ENCODE measurements around the gene POLD2.

Gene POLD2

DNA sequence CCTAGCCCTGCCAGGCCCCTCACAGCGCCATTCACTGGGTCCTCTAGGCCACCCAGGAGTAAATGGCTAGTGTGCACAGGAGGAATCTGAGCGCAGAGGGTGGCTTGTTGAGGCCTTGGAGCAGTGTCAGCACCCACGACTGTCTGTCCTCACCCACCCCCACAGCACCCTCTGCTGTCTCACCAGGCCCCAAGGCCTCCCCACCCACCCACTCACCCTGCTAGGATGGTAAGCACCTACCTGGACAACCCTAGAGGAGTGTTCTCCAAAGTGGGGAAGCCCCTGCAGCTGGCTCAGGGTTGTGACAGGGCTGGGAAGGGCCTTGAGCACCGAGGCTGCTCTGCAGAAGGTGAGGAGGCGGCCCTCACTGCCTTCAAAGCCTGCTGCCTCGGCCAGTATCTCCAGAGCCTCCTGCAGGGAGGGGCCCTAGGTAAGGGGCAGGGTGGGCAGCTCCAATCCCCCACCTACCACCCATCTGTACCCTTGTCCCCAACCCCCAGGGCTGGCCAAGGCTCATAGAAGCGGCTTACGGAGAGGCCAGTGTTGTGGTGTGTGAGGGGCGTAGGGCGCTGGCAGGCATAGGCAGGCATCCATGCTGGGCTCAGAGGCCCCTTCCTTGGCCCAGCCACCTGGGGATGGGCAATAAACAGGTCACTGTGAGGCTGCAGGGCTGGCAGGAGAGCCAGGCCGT lies 43.9 kb downstream of the POLD2 start:
- DNase-seq = no peak

DNA sequence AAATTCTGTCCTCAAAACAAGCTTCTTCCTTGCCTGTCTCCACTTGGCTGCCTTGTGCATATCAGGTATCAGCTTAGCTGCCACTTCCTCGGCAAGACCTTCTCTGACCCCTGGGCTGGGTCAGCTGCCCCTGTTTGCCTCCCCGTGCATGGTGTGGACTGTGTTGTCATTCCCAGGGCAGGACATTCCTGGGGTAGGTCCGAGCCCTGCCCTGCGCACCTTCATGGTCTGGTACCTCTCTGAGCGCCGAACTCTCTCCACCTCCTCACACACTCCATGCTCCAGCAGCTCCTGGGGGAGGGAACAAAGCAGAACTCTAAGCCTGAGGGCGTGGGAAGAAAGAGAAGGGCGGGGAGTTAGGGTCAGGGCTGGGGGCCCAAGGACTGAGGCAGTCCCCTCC lies 44.8 kb downstream of the POLD2 start:
- DNase-seq = no peak

DNA sequence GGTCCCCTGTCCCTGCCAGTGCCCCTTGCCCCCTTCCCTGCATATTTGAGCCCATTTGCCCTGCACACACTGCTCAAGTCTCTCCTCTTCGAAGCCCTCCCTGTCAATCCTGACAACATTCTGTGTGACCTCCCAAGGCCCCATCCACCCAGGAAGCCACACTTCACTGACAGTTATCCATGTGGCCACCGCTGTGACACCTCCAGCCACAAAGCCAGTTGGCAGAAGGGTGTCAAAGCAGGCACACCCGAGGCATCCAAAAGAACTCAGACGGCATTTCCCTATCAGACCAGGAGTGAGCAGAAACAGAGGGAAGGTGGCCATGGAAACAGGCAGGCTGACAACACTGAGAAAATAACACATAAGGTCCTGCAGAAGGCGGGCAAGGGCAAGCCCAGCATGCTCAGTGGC lies 45.7 kb downstream of the POLD2 start:
- no peak for DNase-seq

DNA sequence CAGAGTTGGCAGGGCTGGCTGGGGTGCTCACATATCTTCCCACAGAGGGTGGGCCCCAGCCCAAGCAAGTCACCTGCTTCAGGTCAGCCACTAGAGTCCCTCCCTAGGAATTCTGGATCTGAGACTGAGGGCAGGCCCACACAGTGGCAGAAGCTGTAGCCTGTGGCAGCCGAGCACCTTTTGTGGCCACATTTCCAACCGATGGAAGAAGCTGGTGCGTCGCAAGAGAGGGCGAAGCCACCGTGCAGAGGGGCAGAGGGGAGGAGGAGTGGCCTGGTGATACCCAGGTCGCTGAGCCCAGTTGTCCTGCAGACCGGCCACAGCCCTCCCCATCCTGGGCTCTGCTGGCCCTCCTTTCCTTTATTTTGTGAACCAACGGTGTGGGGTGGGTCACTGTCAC lies 46.3 kb downstream of the POLD2 start:
- no peak for DNase-seq

DNA sequence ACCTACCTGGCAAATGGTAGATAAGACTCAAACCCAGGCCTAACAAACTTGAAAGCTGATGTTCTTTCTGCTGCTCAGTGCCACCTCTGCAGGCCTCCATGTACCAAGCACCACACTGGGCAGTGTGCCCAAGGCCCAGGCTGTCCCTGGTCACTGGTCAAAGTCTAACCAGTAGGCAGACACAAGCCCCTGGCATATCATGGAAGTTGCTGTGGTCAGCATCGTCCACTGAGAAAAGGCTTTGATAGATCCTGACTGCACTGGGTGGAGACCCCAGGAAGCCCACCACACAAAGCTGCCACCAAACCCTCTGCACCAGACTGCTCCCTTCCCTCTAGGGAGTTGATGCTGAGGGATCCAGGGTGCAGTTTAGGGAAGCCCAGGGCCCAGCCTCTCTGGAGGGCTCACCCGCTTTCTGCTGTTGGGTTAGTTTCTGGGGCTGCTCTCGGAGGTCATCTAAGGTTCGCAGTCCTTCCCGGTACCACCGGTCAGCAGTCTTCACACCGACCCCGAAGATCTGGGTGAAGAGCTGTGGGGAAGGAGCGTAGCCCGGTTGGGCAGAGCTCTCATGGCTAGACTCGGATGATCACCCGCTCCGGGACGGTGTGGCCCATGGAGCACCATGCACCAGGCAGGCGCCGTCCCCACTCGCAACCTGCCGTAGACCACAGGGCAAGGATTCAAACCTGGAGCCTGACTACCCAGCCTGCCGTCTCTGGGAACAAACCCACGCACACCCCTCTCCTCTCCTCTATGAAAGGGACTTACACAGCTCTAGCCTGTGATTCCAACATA lies 47.0 kb downstream of the POLD2 start:
- no peak for DNase-seq

DNA sequence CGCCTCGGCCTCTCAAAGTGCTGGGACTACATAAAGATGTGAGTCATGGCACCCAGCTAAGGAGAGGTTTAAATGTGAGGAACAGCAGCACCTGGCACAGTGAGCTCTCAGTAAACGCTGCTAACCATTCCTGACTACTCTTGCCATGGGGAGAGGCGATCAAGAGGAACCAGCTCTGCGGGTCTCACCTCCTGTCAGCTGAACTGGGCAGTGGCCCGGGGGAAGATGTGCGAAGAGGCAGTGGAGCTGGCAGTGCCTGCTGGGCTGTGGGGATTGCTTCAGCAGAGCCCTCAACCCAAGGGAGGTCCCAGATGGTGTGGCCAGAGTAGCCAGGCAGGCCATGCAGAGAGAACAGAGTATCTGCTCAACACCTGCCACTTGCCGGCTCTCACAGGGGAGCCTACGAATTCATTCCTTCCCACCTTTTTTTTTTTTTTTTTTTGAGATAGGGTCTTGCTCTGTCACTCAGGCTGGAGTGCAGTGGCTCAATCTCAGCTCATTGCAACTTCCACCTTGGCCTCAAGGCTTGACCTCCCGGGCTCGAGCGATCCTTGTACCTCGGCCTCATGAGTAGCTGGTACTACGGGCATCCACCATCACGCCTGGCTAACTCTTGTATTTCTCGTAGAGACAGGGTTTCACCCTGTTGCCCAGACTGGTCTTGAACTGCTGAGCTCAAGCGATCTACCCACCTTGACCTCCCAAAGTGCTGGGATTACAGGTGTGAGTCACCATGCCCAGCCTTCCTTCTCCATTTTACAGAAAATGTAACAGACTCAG lies 47.9 kb downstream of the POLD2 start:
- DNase-seq = no peak

DNA sequence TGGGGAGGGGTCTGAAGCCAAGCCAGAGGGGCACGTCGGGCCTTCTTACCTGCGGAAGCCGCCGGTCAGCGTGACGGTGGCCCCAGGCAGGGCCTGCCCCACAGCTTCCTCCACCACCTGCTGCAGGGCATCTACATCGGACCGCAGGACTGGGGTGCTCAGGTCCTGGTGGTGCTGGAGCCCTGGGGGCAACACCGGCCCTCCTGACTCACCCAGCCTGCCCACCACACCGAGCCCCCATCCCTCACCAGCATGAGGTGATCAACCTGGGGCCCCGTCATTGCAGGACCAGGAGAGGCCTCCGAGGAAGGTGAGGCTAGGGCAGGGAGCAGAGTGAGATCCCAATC lies 49.0 kb downstream of the POLD2 start:
- DNase-seq = no peak

DNA sequence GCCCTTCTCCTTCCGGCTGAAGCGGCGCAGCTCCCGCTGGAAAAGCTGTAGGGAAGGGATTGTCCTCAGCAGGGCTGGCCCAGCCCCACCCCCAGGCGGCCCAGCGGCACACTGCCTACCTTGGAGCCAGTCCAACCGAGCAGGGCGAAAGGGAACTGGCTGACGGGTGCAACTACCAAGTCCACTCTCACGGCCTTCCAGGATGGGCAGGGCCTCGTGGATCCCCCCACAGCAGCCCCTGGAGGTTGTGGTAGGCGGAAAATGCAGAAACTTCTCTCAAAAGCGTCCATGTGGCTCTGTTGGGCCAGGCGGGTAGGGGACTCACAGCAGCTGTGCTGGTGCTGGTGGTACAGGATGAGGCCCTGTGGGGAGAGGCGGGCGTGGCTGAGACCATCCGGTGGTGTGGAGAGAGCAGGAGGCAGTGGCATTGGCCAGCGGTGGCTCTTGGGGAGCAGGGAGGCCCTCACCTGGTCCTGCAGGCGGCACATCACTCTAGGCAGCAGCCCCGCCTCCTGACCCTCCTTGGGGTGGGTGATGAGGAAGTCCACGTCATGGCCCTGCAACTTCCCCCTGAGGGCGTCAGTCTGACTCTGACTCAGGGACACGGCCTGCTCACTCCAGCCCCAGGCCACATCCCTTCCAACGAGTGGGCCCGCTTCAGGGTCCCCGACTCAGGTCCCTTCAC lies 49.5 kb downstream of the POLD2 start:
- DNase-seq = no peak

DNA sequence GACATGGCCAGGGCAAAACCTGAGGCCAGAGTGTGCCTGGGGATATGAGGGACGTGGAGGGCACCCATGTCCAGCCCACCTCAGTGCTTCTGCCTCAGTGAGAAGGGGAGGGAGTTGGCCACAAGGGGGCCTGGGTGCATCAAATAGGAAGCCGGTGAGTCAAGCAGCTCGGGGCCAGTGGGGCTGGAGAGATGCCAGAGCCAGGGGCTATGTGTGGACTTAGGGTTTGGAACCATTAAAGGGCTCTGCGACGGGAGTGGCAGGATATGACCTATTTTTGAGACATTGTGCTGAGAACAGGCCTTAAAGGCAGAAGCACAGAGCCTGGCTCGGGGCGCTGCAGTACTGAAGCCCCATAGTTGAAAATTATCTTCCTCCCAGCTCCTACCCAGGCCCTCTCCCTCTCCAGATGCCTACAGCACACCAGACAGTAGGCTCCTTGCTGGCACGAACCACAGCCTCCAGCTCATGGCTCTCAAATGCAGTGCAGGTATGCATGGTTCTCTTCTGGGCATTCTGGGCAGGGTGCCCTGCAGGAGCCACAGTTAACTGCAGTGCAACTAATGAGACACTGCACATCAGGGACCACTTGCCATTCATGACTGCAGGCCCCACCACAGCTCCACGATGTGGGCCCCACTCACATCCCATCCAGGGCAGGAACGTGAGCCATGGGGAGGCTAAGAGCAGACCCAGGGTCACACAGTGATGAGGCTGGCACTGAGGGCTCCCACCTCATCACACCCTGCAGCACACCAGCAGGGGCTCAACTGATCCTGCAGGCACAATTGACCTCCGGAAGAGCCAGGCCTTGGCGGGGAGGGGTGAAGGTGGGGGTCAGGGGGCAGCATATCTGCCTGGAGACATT lies 50.8 kb downstream of the POLD2 start:
- no peak for DNase-seq

DNA sequence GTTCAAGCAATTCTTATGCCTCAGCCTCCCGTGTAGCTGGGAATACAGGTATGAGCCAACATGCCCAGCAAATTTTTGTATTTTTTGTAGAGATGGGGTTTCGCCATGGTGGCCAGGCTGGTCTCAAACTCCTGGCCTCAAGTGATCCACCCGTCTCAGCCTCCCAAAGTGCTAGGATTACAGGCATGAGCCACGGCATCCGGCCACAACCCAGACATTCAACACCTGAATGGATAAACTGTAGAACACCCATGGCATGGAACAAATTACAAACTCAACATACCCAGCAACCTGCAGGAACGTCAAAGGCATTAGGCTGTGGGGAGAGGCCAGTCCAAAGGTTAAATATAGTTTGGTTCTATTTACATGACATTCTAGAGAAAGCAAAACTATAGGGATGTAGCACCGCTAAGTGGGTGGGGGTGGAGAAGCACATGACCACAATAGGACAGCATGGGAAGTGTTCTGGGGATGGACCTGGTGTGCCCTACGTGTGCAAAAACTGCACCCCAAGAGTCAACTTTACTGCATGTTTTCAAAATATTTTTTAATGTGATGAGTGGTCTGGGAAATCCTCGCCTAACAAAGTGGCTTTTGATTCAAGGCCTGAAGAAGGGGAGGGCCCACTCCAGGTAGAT lies 51.5 kb downstream of the POLD2 start:
- no peak for DNase-seq

DNA sequence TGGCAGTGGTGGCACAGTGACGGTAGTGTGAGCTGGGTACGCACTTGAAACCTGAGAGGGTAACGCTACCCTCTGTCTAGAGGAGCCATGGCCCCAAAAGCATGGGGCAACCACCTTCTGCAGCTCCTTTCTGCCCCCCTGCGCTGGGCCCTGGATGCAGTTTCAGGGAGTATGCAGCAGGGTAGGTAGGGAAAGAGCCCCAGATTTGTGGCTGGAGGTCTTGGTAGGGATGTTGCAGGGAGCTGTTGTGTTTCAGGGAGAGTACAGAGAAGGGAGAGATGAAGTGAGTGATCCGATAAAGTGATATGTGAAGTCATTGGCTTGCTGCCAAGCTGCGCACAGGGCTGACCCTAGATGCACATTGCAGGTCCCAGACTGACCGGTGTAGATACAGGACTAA lies 55.3 kb downstream of the POLD2 start:
- no peak for DNase-seq

DNA sequence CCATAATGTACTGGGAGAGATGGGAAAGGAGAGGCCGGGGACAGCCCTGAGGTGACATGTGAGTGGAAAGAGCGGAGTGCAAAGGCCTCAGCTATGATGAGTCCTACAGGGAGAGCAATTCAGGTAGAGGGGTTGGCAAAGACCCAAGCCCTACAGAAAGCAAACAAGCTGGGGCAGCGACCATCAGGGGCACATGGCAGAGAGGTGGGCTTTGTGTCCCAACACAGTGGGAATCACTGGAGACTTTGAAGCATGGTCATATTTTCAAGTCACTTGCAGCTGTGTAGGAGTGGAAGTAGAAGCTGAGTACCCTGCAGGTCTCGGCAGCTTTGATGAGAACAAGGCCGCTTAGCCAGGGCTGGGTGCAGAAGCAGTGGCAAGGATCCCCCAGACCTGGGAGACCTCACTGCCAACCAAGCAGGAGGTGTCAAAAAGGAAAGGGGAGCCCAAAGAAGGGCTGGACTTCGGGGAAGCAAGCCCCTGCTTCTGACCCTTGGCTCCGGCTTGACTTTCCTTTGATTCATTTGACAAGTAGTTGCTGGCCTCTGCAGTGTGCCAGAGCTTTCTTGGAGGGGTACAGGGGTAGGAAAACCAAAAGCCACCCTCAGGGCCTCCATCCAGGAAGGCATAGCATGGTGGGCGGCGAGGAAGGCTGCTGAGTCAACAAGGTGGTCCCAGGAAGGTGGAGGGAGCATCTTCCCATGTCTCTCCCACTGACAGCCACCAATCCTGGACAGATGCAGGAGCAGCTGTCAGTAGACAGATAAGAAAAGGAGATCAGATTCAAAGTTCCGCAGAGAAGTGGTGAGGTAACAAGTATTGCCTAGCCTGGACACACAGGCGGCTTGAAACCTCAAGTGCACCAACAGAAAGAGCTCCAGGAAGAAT lies 56.0 kb downstream of the POLD2 start:
- DNase-seq = no peak

DNA sequence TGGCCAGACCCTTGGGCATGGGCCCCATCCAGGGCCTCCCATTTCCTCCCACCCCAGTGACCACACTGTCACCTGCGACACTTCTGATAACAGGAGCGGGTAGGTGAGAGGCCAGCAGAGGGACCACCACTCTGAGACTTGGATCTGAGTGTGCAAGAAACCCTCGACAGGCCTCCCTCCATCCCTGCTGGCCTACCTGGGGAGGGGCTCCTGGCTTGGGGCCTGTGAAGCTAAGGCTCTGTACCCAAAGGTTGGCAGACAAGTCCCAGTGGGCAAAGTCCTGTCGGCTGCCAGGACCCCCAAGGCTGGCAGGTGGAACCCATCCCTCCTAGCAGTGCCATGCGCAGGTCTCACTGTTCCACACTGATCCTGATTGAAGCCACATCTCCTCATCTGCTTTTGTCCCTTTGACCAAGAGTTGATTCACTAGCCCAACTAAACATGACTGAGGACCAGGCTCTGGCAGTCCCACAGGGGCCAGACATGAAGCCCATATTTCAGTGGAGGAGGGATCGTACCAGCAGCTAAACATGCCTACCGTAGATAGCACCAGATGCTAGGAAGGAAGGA lies 56.8 kb downstream of the POLD2 start:
- DNase-seq = no peak

DNA sequence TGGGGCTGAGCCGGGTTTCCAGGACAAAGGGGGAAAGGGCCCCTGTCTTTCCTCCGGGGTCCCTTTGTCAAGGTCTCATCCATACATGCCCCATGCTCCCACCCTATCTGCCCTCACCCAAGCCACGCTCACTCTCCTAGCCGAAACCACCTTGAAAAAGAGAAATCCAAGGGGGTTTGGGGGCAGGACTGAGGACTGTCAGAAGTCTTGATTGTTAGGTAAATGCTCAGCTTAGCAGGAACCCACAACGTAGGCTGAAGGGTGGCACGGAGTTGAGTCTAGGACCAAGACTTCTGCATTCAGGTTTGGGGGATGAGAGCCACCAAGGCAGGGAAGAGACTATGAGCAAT lies 57.3 kb downstream of the POLD2 start:
- no peak for DNase-seq

DNA sequence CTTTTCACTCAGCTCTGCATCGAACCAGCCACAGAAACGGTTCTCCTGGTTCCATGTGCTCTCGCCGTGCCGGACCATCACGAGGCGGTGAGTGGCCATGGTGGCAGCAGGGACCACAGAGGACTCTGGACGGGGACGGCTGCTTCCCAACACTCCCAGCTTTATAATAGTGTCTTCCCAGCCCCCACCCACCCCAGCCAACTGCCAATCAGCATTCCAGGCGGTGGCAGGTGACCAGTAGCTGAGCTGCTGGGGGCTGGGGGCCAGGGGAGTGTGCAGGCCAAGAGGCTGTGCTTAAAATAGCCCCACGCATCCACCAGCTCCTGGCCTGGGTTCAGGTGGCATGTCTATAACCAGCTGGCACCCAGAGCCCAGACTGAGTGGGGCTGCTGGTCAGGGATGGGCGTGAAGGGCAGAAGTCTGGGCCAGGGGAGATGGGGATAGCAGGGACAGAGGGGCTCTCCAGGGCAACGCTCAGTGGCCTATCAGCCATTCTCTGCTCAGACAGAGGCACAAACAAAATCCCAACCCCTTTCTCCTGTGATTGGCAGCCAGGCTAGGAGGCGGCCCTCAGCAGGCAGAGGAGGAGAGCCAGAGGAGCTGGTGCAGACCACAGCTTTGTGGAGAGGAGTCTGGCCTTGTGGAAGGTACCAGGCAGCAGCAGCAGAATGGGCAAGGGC lies 57.8 kb downstream of the POLD2 start, which contains the start of gene PGAM2:
Gene PGAM2, minus strand, starts transcription at position 137 of the 680 bp plus-strand sequence. Its CDS starts 38 bp downstream, at position 99.
- peak; percentile 31 for DNase-seq

DNA sequence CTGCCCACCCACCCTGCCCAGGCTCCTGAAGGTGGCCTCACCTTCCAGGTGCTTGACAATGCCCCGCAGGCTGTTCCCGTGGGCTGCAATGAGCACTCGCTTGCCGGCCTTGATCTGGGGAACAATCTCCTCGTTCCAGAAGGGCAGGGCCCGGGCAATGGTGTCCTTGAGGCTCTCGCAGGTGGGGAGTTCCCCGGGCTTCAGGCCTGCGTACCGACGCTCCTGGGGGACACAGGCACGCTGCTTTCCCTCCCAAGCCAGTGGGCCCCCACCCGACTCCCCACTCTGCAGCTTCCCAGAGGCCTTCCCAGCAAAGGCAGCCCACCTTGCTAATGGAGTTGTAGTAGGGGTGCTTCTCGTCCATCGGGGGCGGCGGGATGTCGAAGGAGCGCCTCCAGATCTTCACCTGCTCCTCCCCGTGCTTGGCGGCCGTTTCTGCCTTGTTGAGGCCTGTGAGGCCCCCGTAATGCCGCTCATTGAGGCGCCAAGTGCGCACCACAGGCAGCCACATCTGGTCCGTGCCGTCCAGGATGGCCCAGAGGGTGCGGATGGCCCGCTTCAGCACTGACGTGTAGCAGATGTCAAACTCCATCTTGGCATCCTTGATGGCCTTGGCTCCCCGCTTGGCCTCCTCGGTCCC lies 58.4 kb downstream of the POLD2 start:
- DNase-seq = no peak
